OCI-LY1 (cell line): Measurements from ENCODE around the gene ASCC2.

Source experiments
- H2AFZ ChIP-seq: fragments of 200-600 bp; sonication (generic), shearing (Covaris generic); 2 replicates; pipeline ENCODE4 v1.6.0; 2014; ENCODE audit warnings: antibody characterized with exemption, mild to moderate bottlenecking, low read length
- H3F3A ChIP-seq: fragments of 200-600 bp; sonication (generic), shearing (Covaris generic); 2 replicates; pipeline ENCODE4 v1.6.0; 2014; ENCODE audit warnings: mild to moderate bottlenecking, antibody characterized with exemption, low read length, moderate library complexity; ENCODE audit not compliant: insufficient read depth
- H3K27ac ChIP-seq: fragments of 200-600 bp; sonication (generic); 2 replicates; pipeline ENCODE4 v1.5.1; 2014; ENCODE audit warnings: low read length, mixed run types, mild to moderate bottlenecking, low read depth; ENCODE audit not compliant: poor library complexity, severe bottlenecking
- H3K27me3 ChIP-seq: fragments of 200-600 bp; sonication (generic); 2 replicates; pipeline ENCODE4 v1.6.0; 2014; ENCODE audit warnings: antibody characterized with exemption, mild to moderate bottlenecking, low read length, moderate library complexity; ENCODE audit not compliant: insufficient read depth
- H3K36me3 ChIP-seq: fragments of 200-600 bp; sonication (generic); 2 replicates; pipeline ENCODE4 v1.6.1; 2014; ENCODE audit warnings: mild to moderate bottlenecking, antibody characterized with exemption, low read length, moderate library complexity, mixed read lengths; ENCODE audit not compliant: insufficient read depth
- H3K4me1 ChIP-seq: fragments of 200-600 bp; sonication (generic); 2 replicates; pipeline ENCODE4 v1.5.1; 2014; ENCODE audit warnings: mild to moderate bottlenecking, low read length, moderate library complexity; ENCODE audit not compliant: insufficient read depth, severe bottlenecking
- H3K4me2 ChIP-seq: fragments of 200-600 bp; sonication (generic), shearing (Covaris generic); 2 replicates; pipeline ENCODE4 v1.6.1; 2014; ENCODE audit warnings: low read length
- H3K4me3 ChIP-seq: fragments of 200-600 bp; sonication (generic); 2 replicates; pipeline ENCODE4 v1.5.1; 2014; ENCODE audit warnings: low read length, low read depth, mild to moderate bottlenecking, mixed read lengths; ENCODE audit not compliant: poor library complexity, severe bottlenecking
- H3K79me2 ChIP-seq: fragments of 200-600 bp; shearing (Covaris generic); 2 replicates; pipeline ENCODE4 v1.6.1; 2016; ENCODE audit warnings: mixed run types, low read length, mixed read lengths; ENCODE audit not compliant: insufficient read depth
- H3K9ac ChIP-seq: fragments of 200-600 bp; sonication (generic), shearing (Covaris generic); 2 replicates; pipeline ENCODE4 v1.6.1; 2014; ENCODE audit warnings: mild to moderate bottlenecking, low read length, mixed read lengths
- H3K9me2 ChIP-seq: fragments of 200-600 bp; sonication (generic), shearing (Covaris generic); 2 replicates; pipeline ENCODE4 v1.6.1; 2014; ENCODE audit warnings: low read depth, mild to moderate bottlenecking, low read length, mixed read lengths
- H3K9me3 ChIP-seq: fragments of 200-600 bp; shearing (Covaris generic); 2 replicates; pipeline ENCODE4 v1.6.1; 2014; ENCODE audit warnings: low read length, mixed read lengths
- H4K20me1 ChIP-seq: fragments of 200-600 bp; sonication (generic), shearing (Covaris generic); 2 replicates; pipeline ENCODE4 v1.6.0; 2016; ENCODE audit warnings: mild to moderate bottlenecking, low read length; ENCODE audit not compliant: insufficient read depth
- EZH2 ChIP-seq: fragments of 200-600 bp; sonication (generic), shearing (Covaris generic); IDR thresholded peaks from 2 replicates; pipeline ENCODE4 v1.8.0; 2017; ENCODE audit warnings: borderline replicate concordance, mixed run types, mild to moderate bottlenecking, antibody characterized with exemption, low read length, moderate library complexity, mixed read lengths
- TF ChIP-seq, protein P1 (sequence below): fragments of 200-600 bp; sonication (generic), shearing (Covaris generic); IDR thresholded peaks from 2 replicates; pipeline ENCODE4 v1.5.1; 2017; ENCODE audit warnings: mild to moderate bottlenecking, antibody characterized with exemption, low read length, moderate library complexity, mixed read lengths

ASCC2 gene

DNA sequence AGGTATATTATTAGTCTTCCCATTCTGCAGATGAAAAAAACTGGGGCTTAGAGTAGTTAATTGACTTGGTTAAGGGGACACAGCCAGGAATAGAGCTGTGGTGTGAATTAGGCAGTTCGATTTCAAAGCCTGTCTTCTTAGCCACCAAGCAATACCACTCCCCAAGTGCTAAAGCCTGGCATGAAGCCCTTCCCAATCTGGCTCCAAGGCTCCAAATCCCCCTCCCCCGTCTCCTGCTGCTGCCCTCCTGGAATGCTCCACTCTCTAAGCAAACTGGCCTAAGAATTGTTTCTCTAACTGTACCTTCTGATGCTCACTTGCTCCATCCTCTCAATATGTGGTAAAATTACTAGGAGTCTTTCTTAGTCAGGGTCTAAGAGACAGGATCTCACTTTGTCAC lies 18.6 kb downstream of the ASCC2 start:
- Histone ChIP-seq H2AFZ (no peak overlapping the region), H3K9me3 (no peaks in the 10 kb centered on the region), H3K4me1 (no peaks in the 10 kb centered on the region), H3F3A (no peaks in the 10 kb centered on the region), H3K79me2 (no peaks in the 10 kb centered on the region), H3K36me3 (peaks cover 86% of the 10 kb centered on the region), H3K4me2 (no peak overlapping the region), H4K20me1 (no peaks in the 10 kb centered on the region), H3K27me3 (no peaks in the 10 kb centered on the region), H3K4me3 (no peak overlapping the region), H3K9me2 (no peaks in the 10 kb centered on the region), H3K9ac (no peak overlapping the region), H3K27ac (no peak overlapping the region)
- TF ChIP-seq EZH2 = no peak
- TF ChIP-seq, protein P1, sequence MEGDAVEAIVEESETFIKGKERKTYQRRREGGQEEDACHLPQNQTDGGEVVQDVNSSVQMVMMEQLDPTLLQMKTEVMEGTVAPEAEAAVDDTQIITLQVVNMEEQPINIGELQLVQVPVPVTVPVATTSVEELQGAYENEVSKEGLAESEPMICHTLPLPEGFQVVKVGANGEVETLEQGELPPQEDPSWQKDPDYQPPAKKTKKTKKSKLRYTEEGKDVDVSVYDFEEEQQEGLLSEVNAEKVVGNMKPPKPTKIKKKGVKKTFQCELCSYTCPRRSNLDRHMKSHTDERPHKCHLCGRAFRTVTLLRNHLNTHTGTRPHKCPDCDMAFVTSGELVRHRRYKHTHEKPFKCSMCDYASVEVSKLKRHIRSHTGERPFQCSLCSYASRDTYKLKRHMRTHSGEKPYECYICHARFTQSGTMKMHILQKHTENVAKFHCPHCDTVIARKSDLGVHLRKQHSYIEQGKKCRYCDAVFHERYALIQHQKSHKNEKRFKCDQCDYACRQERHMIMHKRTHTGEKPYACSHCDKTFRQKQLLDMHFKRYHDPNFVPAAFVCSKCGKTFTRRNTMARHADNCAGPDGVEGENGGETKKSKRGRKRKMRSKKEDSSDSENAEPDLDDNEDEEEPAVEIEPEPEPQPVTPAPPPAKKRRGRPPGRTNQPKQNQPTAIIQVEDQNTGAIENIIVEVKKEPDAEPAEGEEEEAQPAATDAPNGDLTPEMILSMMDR = no peak

DNA sequence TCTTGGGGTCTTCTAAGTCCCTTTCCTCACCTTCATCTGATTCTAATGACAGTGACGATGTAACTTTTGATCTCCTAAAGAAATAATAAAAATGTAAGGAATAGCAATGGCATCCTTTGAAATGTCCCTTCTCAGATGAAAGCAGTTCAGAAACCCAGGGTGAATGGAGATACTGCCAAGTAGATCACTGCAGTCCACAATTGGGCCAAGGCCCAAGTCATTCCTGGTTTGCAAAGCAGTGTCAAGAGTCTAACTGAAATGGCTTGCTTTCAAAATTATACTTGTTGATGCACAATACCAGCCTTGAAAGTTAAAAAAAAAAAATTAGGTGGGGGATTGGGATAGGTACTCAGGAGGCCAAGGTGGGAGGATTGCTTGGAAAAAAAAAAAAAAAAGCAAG lies 20.4 kb downstream of the ASCC2 start:
- H3K79me2 ChIP-seq = no peaks in the 10 kb centered on the region
- no peaks in the 10 kb centered on the region for H3K4me1 ChIP-seq
- H3K27ac ChIP-seq = no peak overlapping the region
- TF ChIP-seq, protein P1 = no peak
- TF ChIP-seq EZH2 = no peak
- H3K9me2 ChIP-seq = no peaks in the 10 kb centered on the region
- H3K4me2 ChIP-seq = no peak overlapping the region
- no peaks in the 10 kb centered on the region for H3K9me3 ChIP-seq
- no peaks in the 10 kb centered on the region for H3F3A ChIP-seq
- H2AFZ ChIP-seq = no peak overlapping the region
- H3K4me3 ChIP-seq = no peak overlapping the region
- peaks cover 89% of the 10 kb centered on the region for H3K36me3 ChIP-seq
- no peak overlapping the region for H3K9ac ChIP-seq
- H3K27me3 ChIP-seq = no peaks in the 10 kb centered on the region
- H4K20me1 ChIP-seq = no peaks in the 10 kb centered on the region

DNA sequence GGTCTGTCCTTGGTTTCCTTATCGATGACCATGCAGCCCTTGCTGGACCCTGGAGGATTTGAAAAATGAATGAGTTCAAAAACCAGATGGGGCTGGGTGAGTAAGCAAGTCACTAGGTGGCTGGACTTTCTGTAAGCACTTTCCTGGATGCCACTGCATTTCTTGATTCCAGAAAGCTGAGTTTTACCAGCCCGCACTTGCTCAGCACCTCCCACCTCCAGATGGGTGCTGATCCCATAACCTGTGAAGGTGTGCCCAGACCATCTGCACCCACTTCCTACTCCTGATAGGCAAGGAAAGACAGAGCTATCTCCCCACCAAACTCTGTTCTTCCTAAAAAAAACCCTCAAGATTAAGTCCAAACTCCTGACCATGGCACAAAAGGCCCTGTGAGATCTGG lies 21.1 kb downstream of the ASCC2 start:
- TF ChIP-seq EZH2 = no peak
- TF ChIP-seq, protein P1 = no peak
- peaks cover 89% of the 10 kb centered on the region for H3K36me3 ChIP-seq
- H3F3A ChIP-seq = no peaks in the 10 kb centered on the region

More for the DNA sequence above, 21.1 kb downstream of the ASCC2 start:
- Histone ChIP-seq H2AFZ (no peak overlapping the region), H3K4me3 (no peak overlapping the region), H3K9me3 (no peaks in the 10 kb centered on the region), H3K27ac (no peak overlapping the region), H3K9ac (no peak overlapping the region), H3K4me1 (no peaks in the 10 kb centered on the region), H3K79me2 (no peaks in the 10 kb centered on the region), H4K20me1 (no peaks in the 10 kb centered on the region), H3K4me2 (no peak overlapping the region), H3K9me2 (no peaks in the 10 kb centered on the region), H3K27me3 (no peaks in the 10 kb centered on the region)
